Loucy (cell line): Measurements from ENCODE around the gene SLC36A1.

Experiments
- H2AFZ ChIP-seq: fragments of 200-600 bp; sonication (generic); 2 replicates; pipeline ENCODE4 v1.6.0; 2016; ENCODE audit warnings: antibody characterized with exemption, mild to moderate bottlenecking, low read length, moderate library complexity
- H3F3A ChIP-seq: fragments of 200-600 bp; 2 replicates; pipeline ENCODE4 v1.6.0; 2016; ENCODE audit warnings: antibody characterized with exemption, low read depth, mild to moderate bottlenecking
- H3K27me3 ChIP-seq: fragments of 200-600 bp; sonication (generic); 2 replicates; pipeline ENCODE4 v1.6.1; 2014; ENCODE audit warnings: low read length, mild to moderate bottlenecking; ENCODE audit not compliant: insufficient read depth, poor library complexity, severe bottlenecking
- H3K36me3 ChIP-seq: fragments of 200-600 bp; sonication (generic); 2 replicates; pipeline ENCODE4 v1.6.1; 2016; ENCODE audit warnings: low read length; ENCODE audit not compliant: insufficient read depth
- H3K4me1 ChIP-seq: fragments of 200-600 bp; sonication (generic); 2 replicates; pipeline ENCODE4 v1.5.1; 2014; ENCODE audit warnings: low read length, mild to moderate bottlenecking; ENCODE audit not compliant: insufficient read depth, poor library complexity, severe bottlenecking
- H3K4me2 ChIP-seq: fragments of 200-600 bp; sonication (generic); 2 replicates; pipeline ENCODE4 v1.6.0; 2014; ENCODE audit warnings: antibody characterized with exemption, low read length, low read depth, mild to moderate bottlenecking; ENCODE audit not compliant: poor library complexity, severe bottlenecking
- H3K4me3 ChIP-seq: fragments of 200-600 bp; sonication (generic); 2 replicates; pipeline ENCODE4 v1.5.1; 2014; ENCODE audit warnings: low read length, mild to moderate bottlenecking, mixed read lengths; ENCODE audit not compliant: poor library complexity, severe bottlenecking
- H3K79me2 ChIP-seq: fragments of 200-600 bp; sonication (generic); 2 replicates; pipeline ENCODE4 v1.6.1; 2014; ENCODE audit warnings: low read length; ENCODE audit not compliant: insufficient read depth
- H3K9ac ChIP-seq: fragments of 200-600 bp; sonication (generic); 2 replicates; pipeline ENCODE4 v1.6.0; 2014; ENCODE audit warnings: mild to moderate bottlenecking, low read depth, low read length, moderate library complexity; ENCODE audit not compliant: poor library complexity, severe bottlenecking
- H3K9me2 ChIP-seq: fragments of 200-600 bp; sonication (generic); replicated peaks from 2 replicates; pipeline ENCODE4 v1.6.1; 2016; ENCODE audit warnings: low read depth, low read length, mixed read lengths
- H3K9me3 ChIP-seq: fragments of 200-600 bp; sonication (generic); 2 replicates; pipeline ENCODE4 v1.6.1; 2014; ENCODE audit warnings: mild to moderate bottlenecking, antibody characterized with exemption, low read length, low read depth; ENCODE audit not compliant: insufficient read depth
- H4K20me1 ChIP-seq: fragments of 200-600 bp; sonication (generic); 2 replicates; pipeline ENCODE4 v1.6.0; 2014; ENCODE audit warnings: antibody characterized with exemption, low read length, mild to moderate bottlenecking; ENCODE audit not compliant: insufficient read depth, poor library complexity, severe bottlenecking
- EZH2phosphoT487 ChIP-seq: fragments of 200-600 bp; IDR thresholded peaks from 2 replicates; pipeline ENCODE4 v1.6.1; 2018; ENCODE audit warnings: antibody characterized with exemption, mild to moderate bottlenecking, moderate library complexity, borderline replicate concordance
- TF ChIP-seq, protein P1 (sequence below): fragments of 200-600 bp; sonication (generic); conservative IDR thresholded peaks from 2 replicates; pipeline ENCODE4 v1.5.1; 2014; ENCODE audit warnings: mild to moderate bottlenecking, antibody characterized with exemption, low read length

The SLC36A1 gene

DNA sequence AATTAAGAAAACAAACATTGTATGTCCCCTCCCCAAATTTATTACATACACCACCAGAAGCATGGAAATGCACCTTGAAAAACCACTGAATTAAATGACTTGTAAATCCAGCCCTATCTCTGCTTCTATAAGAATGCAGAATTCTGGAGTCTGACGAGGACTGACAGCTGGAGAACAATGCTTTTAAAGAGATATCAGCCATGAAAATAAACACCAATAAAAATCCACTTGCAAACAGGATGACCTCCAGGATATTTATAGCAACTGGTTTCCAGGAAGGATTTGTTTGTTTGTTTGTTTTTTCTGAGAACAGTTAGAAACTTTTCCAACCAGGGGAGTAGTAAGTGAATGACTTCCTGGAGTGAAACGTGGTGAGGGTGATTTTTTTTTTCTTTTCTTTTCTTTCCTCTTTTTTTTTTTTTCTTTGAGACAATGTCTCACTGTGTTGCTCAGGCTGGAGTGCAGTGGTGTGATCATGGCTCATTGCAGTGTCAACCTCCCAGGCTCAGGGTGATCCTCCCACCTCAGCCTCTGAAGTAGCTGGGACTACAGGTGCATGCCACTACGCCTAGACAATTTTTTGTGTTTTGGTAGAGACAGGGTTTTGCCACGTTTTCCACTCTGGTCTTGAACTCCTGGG, 38.7 kb upstream of the SLC36A1 start:
- H4K20me1 ChIP-seq: no peaks in the 10 kb centered on the region
- no peak overlapping the region for H3K9ac ChIP-seq

DNA sequence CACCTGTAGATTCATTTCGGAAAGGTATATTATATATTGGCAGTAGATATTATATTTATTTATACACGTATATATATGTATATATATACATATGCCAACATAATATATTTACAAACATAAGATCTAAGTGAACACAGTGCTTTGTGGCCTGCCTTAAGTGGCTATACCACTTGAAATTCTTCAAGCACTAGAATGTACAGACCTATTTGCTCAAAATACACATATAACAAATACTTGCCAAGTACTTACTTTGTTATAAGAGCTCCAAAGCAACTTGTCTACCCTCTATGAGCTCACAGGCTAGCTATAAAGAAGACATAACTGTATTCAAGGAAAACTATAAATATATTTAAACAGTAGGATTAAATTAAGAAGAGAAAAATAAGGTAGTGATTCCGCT, 33.6 kb upstream of the SLC36A1 start:
- TF ChIP-seq EZH2phosphoT487: no peak
- Histone ChIP-seq H3K9me2 (no peaks in the 10 kb centered on the region), H3K9ac (no peak overlapping the region)

More for the DNA sequence above, 38.7 kb upstream of the SLC36A1 start:
- Histone ChIP-seq H3F3A (no peaks in the 10 kb centered on the region), H3K27me3 (no peaks in the 10 kb centered on the region), H3K9me3 (no peaks in the 10 kb centered on the region), H3K79me2 (no peaks in the 10 kb centered on the region), H3K4me1 (peaks cover 6% of the 10 kb centered on the region), H2AFZ (peak overlapping the region; percentile 46; the same call in 1 of the 2 replicates), H3K4me2 (no peak overlapping the region), H3K36me3 (no peaks in the 10 kb centered on the region), H3K9me2 (no peaks in the 10 kb centered on the region), H3K4me3 (no peak overlapping the region)
- no peak for TF ChIP-seq EZH2phosphoT487
- TF ChIP-seq, protein P1, sequence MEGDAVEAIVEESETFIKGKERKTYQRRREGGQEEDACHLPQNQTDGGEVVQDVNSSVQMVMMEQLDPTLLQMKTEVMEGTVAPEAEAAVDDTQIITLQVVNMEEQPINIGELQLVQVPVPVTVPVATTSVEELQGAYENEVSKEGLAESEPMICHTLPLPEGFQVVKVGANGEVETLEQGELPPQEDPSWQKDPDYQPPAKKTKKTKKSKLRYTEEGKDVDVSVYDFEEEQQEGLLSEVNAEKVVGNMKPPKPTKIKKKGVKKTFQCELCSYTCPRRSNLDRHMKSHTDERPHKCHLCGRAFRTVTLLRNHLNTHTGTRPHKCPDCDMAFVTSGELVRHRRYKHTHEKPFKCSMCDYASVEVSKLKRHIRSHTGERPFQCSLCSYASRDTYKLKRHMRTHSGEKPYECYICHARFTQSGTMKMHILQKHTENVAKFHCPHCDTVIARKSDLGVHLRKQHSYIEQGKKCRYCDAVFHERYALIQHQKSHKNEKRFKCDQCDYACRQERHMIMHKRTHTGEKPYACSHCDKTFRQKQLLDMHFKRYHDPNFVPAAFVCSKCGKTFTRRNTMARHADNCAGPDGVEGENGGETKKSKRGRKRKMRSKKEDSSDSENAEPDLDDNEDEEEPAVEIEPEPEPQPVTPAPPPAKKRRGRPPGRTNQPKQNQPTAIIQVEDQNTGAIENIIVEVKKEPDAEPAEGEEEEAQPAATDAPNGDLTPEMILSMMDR: no peak

DNA sequence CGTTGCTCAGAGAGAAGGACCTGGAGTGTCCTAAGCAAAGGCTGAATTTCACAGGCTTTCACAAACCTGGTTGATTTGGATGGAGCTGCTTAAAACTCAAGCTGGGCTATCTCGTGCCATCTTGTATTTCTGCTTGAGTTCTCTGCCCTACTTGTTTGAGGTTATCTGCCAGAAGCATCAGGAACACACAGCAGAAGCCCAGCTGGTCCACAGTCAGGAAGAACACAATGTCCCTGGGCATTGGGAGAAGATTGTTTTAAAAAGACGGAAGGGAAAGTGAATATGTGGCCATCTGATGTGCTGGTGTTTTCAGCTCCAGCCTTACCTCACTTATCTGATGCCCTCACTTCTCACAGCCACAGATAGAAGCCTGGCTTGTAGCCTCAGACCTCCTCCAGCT, 32.9 kb upstream of the SLC36A1 start:
- Histone ChIP-seq H3K4me1 (no peaks in the 10 kb centered on the region), H2AFZ (no peak overlapping the region), H4K20me1 (no peaks in the 10 kb centered on the region), H3K4me3 (no peak overlapping the region), H3K9me3 (peaks cover 5% of the 10 kb centered on the region; the same call in 1 of the 2 replicates), H3K27me3 (no peaks in the 10 kb centered on the region), H3K4me2 (no peak overlapping the region), H3K36me3 (no peaks in the 10 kb centered on the region), H3K9me2 (no peaks in the 10 kb centered on the region), H3K9ac (no peak overlapping the region), H3F3A (no peaks in the 10 kb centered on the region), H3K79me2 (no peaks in the 10 kb centered on the region)
- TF ChIP-seq, protein P1: no peak
- no peak for TF ChIP-seq EZH2phosphoT487

More for the DNA sequence above, 33.6 kb upstream of the SLC36A1 start:
- H2AFZ ChIP-seq: no peak overlapping the region
- H3K27me3 ChIP-seq: no peaks in the 10 kb centered on the region
- H3K4me3 ChIP-seq: no peak overlapping the region
- no peaks in the 10 kb centered on the region for H3K4me1 ChIP-seq
- no peaks in the 10 kb centered on the region for H4K20me1 ChIP-seq
- peaks cover 5% of the 10 kb centered on the region; the same call in 1 of the 2 replicates for H3K9me3 ChIP-seq
- no peak overlapping the region for H3K4me2 ChIP-seq
- no peaks in the 10 kb centered on the region for H3K79me2 ChIP-seq
- no peaks in the 10 kb centered on the region for H3F3A ChIP-seq
- H3K36me3 ChIP-seq: no peaks in the 10 kb centered on the region

DNA sequence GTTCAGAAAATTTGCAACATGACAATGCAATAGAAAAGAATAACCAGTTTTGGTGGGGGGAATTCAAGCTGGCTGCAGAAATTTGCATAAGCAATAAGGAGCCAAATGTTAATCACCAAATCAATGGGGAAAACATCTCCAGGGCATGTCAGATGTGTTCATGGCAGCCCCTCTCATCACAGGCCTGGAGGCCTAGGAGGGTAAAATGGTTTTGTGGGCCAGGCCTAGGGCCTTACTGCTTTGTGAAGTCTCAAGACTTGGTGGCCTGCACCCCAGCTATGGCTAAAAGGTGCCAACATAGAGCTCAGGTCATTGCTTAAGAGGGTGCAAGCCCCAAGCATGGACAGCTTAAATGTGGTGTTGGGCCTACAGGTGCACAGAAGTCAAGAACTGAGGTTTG, 29.7 kb upstream of the SLC36A1 start:
- Histone ChIP-seq H3K4me3 (no peak overlapping the region), H3K79me2 (no peaks in the 10 kb centered on the region), H3K4me1 (no peaks in the 10 kb centered on the region), H3K9me2 (no peaks in the 10 kb centered on the region), H3K9me3 (peaks cover 5% of the 10 kb centered on the region; the same call in 1 of the 2 replicates), H3K36me3 (no peaks in the 10 kb centered on the region), H3K9ac (no peak overlapping the region), H3K27me3 (no peaks in the 10 kb centered on the region), H3K4me2 (no peak overlapping the region), H4K20me1 (no peaks in the 10 kb centered on the region), H3F3A (no peaks in the 10 kb centered on the region), H2AFZ (no peak overlapping the region)
- no peak for TF ChIP-seq EZH2phosphoT487
- TF ChIP-seq, protein P1: no peak
